Endodermal cell (in vitro differentiated cells): ENCODE results near the gene MBOAT1. TPM values are rescaled to one million over a fixed set of nuclear protein-coding genes. Genes with fewer than 3 reads are reported as not detected.

ENCODE experiments used
- DNase-seq: peaks from one replicate; pipeline ENCODE4 v3.0.0-alpha.2; 2017
- H3K27ac ChIP-seq: 2 replicates; pipeline ENCODE4 v1.5.1; 2013; ENCODE audit warnings: mild to moderate bottlenecking, low read depth, low read length, moderate library complexity
- H3K27me3 ChIP-seq: 2 replicates; pipeline ENCODE4 v1.6.1; 2013; ENCODE audit warnings: mild to moderate bottlenecking, low read length, moderate library complexity; ENCODE audit not compliant: insufficient read depth, control insufficient read depth, poor library complexity, severe bottlenecking
- H3K36me3 ChIP-seq: 2 replicates; pipeline ENCODE4 v1.7.0; 2013; ENCODE audit warnings: mild to moderate bottlenecking, low read length, moderate library complexity; ENCODE audit not compliant: control insufficient read depth, insufficient read depth
- H3K4me1 ChIP-seq: one replicate; pipeline ENCODE4 v1.7.0; 2013; ENCODE audit warnings: low read length; ENCODE audit not compliant: control insufficient read depth, insufficient read depth
- H3K4me3 ChIP-seq: 2 replicates; pipeline ENCODE4 v1.5.1; 2013; ENCODE audit warnings: mild to moderate bottlenecking, low read length, moderate library complexity
- H3K9ac ChIP-seq: 2 replicates; pipeline ENCODE4 v1.6.1; 2013; ENCODE audit warnings: mild to moderate bottlenecking, low read length, moderate library complexity; ENCODE audit not compliant: poor library complexity, severe bottlenecking; ENCODE audit errors: extremely low read depth
- H3K9me3 ChIP-seq: 2 replicates; pipeline ENCODE4 v1.6.1; 2013; ENCODE audit warnings: mild to moderate bottlenecking, low read length, moderate library complexity; ENCODE audit not compliant: control insufficient read depth
- H3K27ac Mint-ChIP-seq: 2 replicates; pipeline ENCODE4 v1.8.0; 2020; ENCODE audit warnings: mixed read lengths
- H3K27me3 Mint-ChIP-seq: 2 replicates; pipeline ENCODE4 v1.8.0; 2021; ENCODE audit warnings: mild to moderate bottlenecking, mixed read lengths; ENCODE audit not compliant: insufficient read depth
- H3K36me3 Mint-ChIP-seq: 2 replicates; pipeline ENCODE4 v1.8.0; 2020; ENCODE audit warnings: low read depth, mixed read lengths
- H3K4me1 Mint-ChIP-seq: 2 replicates; pipeline ENCODE4 v1.8.0; 2020; ENCODE audit warnings: mixed read lengths
- H3K4me3 Mint-ChIP-seq: 2 replicates; pipeline ENCODE4 v1.8.0; 2020; ENCODE audit warnings: mild to moderate bottlenecking, moderate library complexity, mixed read lengths
- H3K9me3 Mint-ChIP-seq: 2 replicates; pipeline ENCODE4 v1.8.0; 2020; ENCODE audit warnings: mild to moderate bottlenecking, mixed read lengths
- WGBS, 2 experiments: methylation state at CpG; one replicate each; pipeline versions ENCODE4 v1.1.5 to v1.1.7; 2013; ENCODE audit warnings: missing lambda C conversion rate in 2 of 2, mixed read lengths in 1 of 2; ENCODE audit not compliant: insufficient coverage in 1 of 2, insufficient read length in 1 of 2; 5-methylcytosine and 5-hydroxymethylcytosine counted together
- total RNA-seq, 2 donors: library from RNA; stranded (reverse); fragmentation: NEBNext Ultra II Directional in 1 of 2; extraction: Animal tissue kit (Norgen Biotek cat#: 25700) in 1 of 2; gene quantifications; 2 replicates in 1 of 2; 3 replicates in 1 of 2; pipeline ENCODE4 v1.2.1, GENCODE V29; 2021
- TF ChIP-seq, protein P1 (sequence below): fragments of 200-600 bp; sonication (generic); conservative IDR thresholded peaks from 2 replicates; pipeline ENCODE4 v1.5.0; 2021; ENCODE audit warnings: antibody characterized with exemption, mild to moderate bottlenecking

The MBOAT1 gene
- total RNA-seq, 2 donors from 2014 or later, result 7.7 to 9.4 TPM

DNA sequence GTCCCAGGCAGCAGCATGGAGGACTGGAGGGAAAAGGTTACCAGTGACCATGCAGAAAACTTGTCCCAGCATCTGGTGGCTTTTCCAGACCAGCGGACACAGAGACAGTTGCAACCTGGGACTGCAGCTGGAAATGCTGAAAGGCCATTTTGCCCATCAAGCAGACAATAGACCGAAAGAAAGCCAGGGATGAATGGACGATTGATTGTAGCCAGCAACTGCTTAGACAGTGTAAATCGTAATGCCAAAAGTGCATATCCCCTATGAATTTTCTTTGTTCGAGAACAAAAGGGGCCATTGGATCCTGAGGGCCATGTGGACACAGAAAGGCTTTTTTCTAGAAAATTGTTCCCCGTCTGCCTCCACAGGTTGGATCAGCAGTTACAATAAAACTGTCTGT is 115.7 kb downstream of the MBOAT1 start:
- Histone ChIP-seq H3K27ac (no peak overlapping the region), H3K9me3 (no peaks in the 10 kb centered on the region), H3K4me3 (no peak overlapping the region), H3K36me3 (no peaks in the 10 kb centered on the region), H3K9ac (no peak overlapping the region), H3K27me3 (no peaks in the 10 kb centered on the region), H3K4me1 (peaks cover 12% of the 10 kb centered on the region)
- Mint-ChIP-seq H3K9me3 (no peaks in the 10 kb centered on the region), H3K4me1 (peaks cover 29% of the 10 kb centered on the region), H3K36me3 (peaks cover 7% of the 10 kb centered on the region), H3K4me3 (no peak overlapping the region), H3K27me3 (no peaks in the 10 kb centered on the region), H3K27ac (no peak overlapping the region)
- TF ChIP-seq, protein P1, sequence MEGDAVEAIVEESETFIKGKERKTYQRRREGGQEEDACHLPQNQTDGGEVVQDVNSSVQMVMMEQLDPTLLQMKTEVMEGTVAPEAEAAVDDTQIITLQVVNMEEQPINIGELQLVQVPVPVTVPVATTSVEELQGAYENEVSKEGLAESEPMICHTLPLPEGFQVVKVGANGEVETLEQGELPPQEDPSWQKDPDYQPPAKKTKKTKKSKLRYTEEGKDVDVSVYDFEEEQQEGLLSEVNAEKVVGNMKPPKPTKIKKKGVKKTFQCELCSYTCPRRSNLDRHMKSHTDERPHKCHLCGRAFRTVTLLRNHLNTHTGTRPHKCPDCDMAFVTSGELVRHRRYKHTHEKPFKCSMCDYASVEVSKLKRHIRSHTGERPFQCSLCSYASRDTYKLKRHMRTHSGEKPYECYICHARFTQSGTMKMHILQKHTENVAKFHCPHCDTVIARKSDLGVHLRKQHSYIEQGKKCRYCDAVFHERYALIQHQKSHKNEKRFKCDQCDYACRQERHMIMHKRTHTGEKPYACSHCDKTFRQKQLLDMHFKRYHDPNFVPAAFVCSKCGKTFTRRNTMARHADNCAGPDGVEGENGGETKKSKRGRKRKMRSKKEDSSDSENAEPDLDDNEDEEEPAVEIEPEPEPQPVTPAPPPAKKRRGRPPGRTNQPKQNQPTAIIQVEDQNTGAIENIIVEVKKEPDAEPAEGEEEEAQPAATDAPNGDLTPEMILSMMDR, result no peak
- 92 to 94% methylated on average over 5 to 6 of the region's 6 CpGs for WGBS, 2 experiments
- DNase-seq, result no peak

DNA sequence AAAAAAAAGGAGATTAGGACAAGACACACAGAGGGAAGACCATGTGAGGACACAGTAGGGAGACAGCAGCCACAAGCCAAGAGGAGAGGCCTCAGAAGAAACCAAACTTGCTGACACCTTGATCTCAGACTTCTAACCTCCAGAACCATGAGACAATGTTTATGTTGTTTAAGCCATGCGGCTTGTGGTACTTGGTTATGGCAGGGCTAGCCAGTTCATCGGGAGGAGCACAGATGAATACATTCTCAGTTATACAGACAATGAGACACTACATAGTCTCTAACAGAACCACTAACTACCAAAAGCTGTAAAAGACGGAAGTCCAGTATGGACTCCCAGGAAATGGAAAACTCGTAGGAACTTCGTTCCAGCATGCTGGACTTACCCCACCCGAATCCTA is 116.8 kb downstream of the MBOAT1 start:
- no peak for DNase-seq
- peaks cover 12% of the 10 kb centered on the region for H3K4me1 ChIP-seq
- H3K27me3 Mint-ChIP-seq, result no peaks in the 10 kb centered on the region
- no peaks in the 10 kb centered on the region for H3K36me3 Mint-ChIP-seq
- H3K9me3 Mint-ChIP-seq, result no peaks in the 10 kb centered on the region
- no peak overlapping the region for H3K9ac ChIP-seq
- H3K4me3 Mint-ChIP-seq, result no peak overlapping the region
- TF ChIP-seq, protein P1, result no peak
- WGBS, 2 experiments, result 95 to 98% methylated on average over 6 of the region's 6 CpGs
- H3K27ac ChIP-seq, result no peak overlapping the region
- H3K36me3 ChIP-seq, result no peaks in the 10 kb centered on the region
- peak overlapping the region; percentile 44 for H3K27ac Mint-ChIP-seq
- no peaks in the 10 kb centered on the region for H3K9me3 ChIP-seq
- peaks cover 29% of the 10 kb centered on the region for H3K4me1 Mint-ChIP-seq
- no peaks in the 10 kb centered on the region for H3K27me3 ChIP-seq
- no peak overlapping the region for H3K4me3 ChIP-seq

DNA sequence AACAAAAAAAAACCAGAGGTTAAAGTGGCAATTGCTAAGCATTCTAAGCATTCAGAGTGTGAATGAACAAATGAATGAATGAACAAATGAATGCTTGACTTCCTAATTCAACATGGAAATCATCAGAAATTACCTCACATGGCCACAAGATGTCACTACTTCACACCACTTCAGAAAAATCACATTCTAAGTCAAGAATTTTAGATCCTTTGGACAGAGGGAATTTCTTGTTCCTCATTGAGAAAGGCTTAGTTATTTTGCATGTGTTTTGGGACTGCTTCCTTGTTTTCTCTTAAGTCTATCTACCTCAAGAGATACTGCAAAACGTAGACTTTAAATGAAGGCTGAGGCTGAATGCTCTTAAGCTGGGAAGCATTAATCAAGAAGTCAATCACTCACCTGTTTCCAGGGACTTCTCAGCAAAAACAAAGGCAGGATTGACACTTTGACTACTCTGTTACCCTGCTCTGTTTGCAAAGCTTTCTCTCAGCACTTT is 120.2 kb downstream of the MBOAT1 start:
- TF ChIP-seq, protein P1, result peak; percentile 89
- Mint-ChIP-seq H3K4me3 (no peak overlapping the region), H3K36me3 (no peaks in the 10 kb centered on the region), H3K9me3 (no peaks in the 10 kb centered on the region), H3K27me3 (no peaks in the 10 kb centered on the region), H3K27ac (peak overlapping the region; percentile 83), H3K4me1 (peaks cover 20% of the 10 kb centered on the region)
- peaks cover 12% of the 10 kb centered on the region for H3K4me1 ChIP-seq
- H3K27ac ChIP-seq, result no peak overlapping the region
- H3K36me3 ChIP-seq, result no peaks in the 10 kb centered on the region
- H3K27me3 ChIP-seq, result no peaks in the 10 kb centered on the region
- H3K9ac ChIP-seq, result no peak overlapping the region
- no peak overlapping the region for H3K4me3 ChIP-seq
- no peak for DNase-seq
- H3K9me3 ChIP-seq, result peaks cover 5% of the 10 kb centered on the region
- WGBS, 2 experiments, result 0% methylated on average over 1 of the region's 1 CpG
